ENCODE measurements around the gene RGS1. TPM values are rescaled to one million over a fixed set of nuclear protein-coding genes. Genes with fewer than 3 reads are reported as not detected.

Gene RGS1
- total and polyA plus RNA-seq, 2 experiments from 2014 or later, result not detected

DNA sequence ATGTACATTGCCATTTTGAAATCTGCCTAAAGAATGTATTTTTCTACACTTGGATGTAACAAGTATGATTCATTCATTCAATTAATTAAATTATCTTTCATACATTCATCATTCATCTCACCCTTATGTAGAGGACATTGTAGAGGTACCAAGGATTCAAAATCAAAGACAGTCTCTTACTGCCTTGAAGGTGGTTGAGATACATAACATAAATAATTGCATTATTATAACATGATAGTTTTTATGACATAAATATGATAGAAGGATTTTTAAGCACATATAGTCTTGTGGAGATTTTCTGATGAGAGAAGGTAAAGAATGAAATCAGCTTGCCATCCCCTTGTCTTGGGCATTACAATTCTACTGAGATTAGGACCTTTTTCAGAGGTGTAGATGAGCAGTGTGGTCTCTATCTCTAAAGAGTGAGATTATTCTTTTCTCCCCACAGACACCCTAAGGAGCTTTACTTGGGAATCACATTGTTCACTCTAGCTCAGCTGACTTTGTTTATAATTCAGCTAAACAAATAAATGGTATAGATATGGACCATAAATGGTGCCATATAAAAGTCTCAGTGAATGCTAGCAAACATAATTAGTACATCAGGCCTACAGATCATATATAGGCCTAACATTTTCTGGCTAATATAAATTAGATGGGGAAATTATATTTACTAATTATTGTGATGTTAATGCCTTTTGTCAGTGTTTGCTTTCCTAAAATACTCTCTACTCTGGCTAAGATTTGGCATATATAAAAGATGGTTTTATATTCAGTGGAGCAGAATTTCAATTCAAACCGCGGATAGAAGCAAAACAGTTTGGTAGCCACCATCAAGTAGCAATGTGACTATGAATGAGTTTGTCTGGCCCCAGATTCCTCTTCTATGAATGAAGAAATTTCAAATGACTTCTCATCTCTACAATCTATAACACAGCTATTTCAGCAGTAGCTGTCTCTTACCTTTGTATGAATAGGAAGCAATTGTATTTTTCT, 1.9 kb downstream of the RGS1 start (continued):
- no peak for TF ChIP-seq CREB1 (CRISPR knock-in tag; IDR thresholded peaks at IDR 0.05; ENCODE audit: low read depth)

DNA sequence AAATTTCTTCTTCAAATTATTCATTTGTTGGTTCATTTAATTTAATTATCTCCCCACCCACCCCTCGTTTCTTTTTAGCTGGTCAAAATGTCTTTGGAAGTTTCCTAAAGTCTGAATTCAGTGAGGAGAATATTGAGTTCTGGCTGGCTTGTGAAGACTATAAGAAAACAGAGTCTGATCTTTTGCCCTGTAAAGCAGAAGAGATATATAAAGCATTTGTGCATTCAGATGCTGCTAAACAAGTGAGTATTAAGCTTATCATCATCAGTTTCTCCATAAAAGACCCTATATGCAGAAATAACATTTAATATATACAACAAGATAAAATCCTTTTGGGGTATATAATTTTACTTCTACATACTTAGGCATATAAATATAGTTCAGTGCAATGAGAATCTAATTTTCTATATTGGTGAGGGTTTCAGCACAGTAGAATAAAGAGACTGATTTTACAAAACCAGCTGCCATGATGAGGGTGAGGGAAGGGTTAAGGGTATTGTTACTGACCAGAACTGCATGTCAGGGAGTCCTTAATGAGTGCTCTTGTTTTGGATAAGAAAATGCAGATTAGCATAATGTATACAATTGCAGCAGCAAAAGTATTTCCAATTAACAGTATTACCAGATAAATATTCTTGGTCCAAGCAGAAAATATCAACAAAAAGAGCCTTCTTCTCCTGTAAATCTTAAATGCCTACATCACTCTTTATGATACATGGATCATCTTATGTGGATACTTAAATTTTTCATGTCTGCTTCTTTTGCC, 2.8 kb downstream of the RGS1 start:
- Histone ChIP-seq H3K9me2 (ENCODE audit: insufficient read depth) (no peaks in the 10 kb centered on the region), H3K36me3 (ENCODE audit: insufficient read depth) (no peaks in the 10 kb centered on the region), H3K4me3 (no peak overlapping the region), H3K4me1 (ENCODE audit: insufficient read depth) (peaks cover 11% of the 10 kb centered on the region; the same call in 1 of the 2 replicates), H3K27ac (ENCODE audit: low read depth) (no peak overlapping the region), H3K79me2 (replicated peaks; ENCODE audit: insufficient read depth) (no peaks in the 10 kb centered on the region), H3K4me2 (no peak overlapping the region), H3K27me3 (ENCODE audit: insufficient read depth) (no peaks in the 10 kb centered on the region), H2AFZ (no peak overlapping the region), H3F3A (replicated peaks; ENCODE audit: low read depth) (no peaks in the 10 kb centered on the region), H4K20me1 (replicated peaks; ENCODE audit: insufficient read depth) (no peaks in the 10 kb centered on the region)
- Mint-ChIP-seq H3K4me1 (peaks cover 22% of the 10 kb centered on the region; the same call in 2 of the 3 replicates), H3K27me3 (ENCODE audit: insufficient read depth, low read depth, poor library complexity) (no peaks in the 10 kb centered on the region), H3K27ac (no peak overlapping the region), H3K4me3 (no peak overlapping the region), H3K9me3 (no peaks in the 10 kb centered on the region), H3K36me3 (ENCODE audit: low read depth) (no peaks in the 10 kb centered on the region)
- no peak for DNase-seq (ENCODE audit: low spot score)
- TF ChIP-seq JUNB (IDR thresholded peaks at IDR 0.05; ENCODE audit: unreplicated experiment), result no peak
- TF ChIP-seq ZNF331 (CRISPR knock-in tag; IDR thresholded peaks at IDR 0.05; ENCODE audit: low read depth), result no peak
- TF ChIP-seq, protein P1, sequence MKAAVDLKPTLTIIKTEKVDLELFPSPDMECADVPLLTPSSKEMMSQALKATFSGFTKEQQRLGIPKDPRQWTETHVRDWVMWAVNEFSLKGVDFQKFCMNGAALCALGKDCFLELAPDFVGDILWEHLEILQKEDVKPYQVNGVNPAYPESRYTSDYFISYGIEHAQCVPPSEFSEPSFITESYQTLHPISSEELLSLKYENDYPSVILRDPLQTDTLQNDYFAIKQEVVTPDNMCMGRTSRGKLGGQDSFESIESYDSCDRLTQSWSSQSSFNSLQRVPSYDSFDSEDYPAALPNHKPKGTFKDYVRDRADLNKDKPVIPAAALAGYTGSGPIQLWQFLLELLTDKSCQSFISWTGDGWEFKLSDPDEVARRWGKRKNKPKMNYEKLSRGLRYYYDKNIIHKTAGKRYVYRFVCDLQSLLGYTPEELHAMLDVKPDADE (IDR thresholded peaks at IDR 0.05), result no peak
- TF ChIP-seq CREB1 (CRISPR knock-in tag; IDR thresholded peaks at IDR 0.05; ENCODE audit: low read depth), result no peak
- TF ChIP-seq, protein P2, sequence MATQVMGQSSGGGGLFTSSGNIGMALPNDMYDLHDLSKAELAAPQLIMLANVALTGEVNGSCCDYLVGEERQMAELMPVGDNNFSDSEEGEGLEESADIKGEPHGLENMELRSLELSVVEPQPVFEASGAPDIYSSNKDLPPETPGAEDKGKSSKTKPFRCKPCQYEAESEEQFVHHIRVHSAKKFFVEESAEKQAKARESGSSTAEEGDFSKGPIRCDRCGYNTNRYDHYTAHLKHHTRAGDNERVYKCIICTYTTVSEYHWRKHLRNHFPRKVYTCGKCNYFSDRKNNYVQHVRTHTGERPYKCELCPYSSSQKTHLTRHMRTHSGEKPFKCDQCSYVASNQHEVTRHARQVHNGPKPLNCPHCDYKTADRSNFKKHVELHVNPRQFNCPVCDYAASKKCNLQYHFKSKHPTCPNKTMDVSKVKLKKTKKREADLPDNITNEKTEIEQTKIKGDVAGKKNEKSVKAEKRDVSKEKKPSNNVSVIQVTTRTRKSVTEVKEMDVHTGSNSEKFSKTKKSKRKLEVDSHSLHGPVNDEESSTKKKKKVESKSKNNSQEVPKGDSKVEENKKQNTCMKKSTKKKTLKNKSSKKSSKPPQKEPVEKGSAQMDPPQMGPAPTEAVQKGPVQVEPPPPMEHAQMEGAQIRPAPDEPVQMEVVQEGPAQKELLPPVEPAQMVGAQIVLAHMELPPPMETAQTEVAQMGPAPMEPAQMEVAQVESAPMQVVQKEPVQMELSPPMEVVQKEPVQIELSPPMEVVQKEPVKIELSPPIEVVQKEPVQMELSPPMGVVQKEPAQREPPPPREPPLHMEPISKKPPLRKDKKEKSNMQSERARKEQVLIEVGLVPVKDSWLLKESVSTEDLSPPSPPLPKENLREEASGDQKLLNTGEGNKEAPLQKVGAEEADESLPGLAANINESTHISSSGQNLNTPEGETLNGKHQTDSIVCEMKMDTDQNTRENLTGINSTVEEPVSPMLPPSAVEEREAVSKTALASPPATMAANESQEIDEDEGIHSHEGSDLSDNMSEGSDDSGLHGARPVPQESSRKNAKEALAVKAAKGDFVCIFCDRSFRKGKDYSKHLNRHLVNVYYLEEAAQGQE (IDR thresholded peaks at IDR 0.05; ENCODE audit: unreplicated experiment), result no peak
- TF ChIP-seq, protein P3, sequence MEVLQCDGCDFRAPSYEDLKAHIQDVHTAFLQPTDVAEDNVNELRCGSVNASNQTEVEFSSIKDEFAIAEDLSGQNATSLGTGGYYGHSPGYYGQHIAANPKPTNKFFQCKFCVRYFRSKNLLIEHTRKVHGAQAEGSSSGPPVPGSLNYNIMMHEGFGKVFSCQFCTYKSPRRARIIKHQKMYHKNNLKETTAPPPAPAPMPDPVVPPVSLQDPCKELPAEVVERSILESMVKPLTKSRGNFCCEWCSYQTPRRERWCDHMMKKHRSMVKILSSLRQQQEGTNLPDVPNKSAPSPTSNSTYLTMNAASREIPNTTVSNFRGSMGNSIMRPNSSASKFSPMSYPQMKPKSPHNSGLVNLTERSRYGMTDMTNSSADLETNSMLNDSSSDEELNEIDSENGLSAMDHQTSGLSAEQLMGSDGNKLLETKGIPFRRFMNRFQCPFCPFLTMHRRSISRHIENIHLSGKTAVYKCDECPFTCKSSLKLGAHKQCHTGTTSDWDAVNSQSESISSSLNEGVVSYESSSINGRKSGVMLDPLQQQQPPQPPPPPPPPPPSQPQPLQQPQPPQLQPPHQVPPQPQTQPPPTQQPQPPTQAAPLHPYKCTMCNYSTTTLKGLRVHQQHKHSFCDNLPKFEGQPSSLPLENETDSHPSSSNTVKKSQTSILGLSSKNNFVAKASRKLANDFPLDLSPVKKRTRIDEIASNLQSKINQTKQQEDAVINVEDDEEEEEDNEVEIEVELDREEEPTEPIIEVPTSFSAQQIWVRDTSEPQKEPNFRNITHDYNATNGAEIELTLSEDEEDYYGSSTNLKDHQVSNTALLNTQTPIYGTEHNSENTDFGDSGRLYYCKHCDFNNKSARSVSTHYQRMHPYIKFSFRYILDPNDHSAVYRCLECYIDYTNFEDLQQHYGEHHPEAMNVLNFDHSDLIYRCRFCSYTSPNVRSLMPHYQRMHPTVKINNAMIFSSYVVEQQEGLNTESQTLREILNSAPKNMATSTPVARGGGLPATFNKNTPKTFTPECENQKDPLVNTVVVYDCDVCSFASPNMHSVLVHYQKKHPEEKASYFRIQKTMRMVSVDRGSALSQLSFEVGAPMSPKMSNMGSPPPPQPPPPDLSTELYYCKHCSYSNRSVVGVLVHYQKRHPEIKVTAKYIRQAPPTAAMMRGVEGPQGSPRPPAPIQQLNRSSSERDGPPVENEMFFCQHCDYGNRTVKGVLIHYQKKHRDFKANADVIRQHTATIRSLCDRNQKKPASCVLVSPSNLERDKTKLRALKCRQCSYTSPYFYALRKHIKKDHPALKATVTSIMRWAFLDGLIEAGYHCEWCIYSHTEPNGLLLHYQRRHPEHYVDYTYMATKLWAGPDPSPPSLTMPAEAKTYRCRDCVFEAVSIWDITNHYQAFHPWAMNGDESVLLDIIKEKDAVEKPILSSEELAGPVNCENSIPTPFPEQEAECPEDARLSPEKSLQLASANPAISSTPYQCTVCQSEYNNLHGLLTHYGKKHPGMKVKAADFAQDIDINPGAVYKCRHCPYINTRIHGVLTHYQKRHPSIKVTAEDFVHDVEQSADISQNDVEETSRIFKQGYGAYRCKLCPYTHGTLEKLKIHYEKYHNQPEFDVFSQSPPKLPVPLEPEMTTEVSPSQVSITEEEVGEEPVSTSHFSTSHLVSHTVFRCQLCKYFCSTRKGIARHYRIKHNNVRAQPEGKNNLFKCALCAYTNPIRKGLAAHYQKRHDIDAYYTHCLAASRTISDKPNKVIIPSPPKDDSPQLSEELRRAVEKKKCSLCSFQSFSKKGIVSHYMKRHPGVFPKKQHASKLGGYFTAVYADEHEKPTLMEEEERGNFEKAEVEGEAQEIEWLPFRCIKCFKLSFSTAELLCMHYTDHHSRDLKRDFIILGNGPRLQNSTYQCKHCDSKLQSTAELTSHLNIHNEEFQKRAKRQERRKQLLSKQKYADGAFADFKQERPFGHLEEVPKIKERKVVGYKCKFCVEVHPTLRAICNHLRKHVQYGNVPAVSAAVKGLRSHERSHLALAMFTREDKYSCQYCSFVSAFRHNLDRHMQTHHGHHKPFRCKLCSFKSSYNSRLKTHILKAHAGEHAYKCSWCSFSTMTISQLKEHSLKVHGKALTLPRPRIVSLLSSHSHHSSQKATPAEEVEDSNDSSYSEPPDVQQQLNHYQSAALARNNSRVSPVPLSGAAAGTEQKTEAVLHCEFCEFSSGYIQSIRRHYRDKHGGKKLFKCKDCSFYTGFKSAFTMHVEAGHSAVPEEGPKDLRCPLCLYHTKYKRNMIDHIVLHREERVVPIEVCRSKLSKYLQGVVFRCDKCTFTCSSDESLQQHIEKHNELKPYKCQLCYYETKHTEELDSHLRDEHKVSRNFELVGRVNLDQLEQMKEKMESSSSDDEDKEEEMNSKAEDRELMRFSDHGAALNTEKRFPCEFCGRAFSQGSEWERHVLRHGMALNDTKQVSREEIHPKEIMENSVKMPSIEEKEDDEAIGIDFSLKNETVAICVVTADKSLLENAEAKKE (CRISPR knock-in tag; IDR thresholded peaks at IDR 0.05), result no peak
- peak; percentile 51 for ATAC-seq
